Stimulated activated CD4-positive, alpha-beta T cell treated with anti-CD3 and anti-CD28 coated beads, Interleukin-1b, Interleukin-23, amount 100 ng/mL, for 4 hours (primary cell): Measurements from ENCODE around the gene LRFN2.

Experiments
- DNase-seq, 2 donors: peaks; one replicate each; pipeline ENCODE4 v3.0.0-alpha.2; 2020; ENCODE audit warnings: low read depth in 2 of 2

Gene LRFN2

GRCh38 chr6:40543776-40544175 lies 43.4 kb downstream of the LRFN2 start:
- no peak for DNase-seq

DNA sequence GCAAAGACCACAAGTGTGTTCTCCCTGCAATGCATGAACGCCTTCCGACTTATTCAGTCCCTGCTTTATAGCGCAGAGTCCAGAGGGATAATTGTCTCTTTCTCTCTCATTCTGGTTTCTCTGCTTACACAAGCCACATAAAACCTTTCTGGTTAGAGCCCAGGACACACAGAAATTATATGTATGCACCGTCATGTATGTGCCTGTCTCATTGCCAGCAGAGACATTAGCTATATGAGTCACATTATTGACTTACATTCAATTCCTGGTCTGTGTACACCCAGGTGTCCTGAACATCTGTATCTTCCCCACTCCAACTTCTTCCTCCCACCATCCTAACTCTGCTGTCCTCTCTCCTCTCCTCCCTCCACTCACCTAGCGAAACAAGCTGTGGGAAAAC lies 44.0 kb downstream of the LRFN2 start:
- DNase-seq: no peak

DNA sequence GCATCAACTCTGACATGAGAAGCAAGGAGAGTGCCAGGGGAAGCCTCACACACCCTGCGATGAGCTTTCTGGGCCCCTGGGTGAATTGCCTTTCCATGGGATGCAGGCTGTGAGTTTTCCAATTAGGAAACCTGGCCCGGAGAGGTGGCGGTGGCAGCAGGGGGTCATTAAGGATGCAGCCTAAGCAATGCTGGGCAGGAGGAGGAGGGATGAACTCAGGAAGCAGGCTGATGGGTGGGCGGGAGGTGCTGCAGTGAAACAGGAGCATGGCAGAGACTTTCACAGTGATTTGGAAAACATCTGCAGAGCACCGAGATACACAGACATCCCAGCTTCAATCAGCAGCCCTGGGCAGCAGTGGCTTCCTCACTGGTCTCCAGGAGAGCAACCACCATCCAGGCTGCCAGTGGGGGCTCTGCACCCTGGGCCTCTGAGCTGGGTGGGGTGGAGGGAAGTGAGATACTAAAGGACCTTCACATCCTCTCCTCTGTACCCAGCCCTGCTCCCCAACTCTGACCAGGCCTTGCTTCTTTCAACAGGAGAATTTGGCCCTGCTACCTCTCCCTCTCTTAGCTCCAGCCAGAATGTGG lies 44.9 kb downstream of the LRFN2 start:
- DNase-seq: no peak

DNA sequence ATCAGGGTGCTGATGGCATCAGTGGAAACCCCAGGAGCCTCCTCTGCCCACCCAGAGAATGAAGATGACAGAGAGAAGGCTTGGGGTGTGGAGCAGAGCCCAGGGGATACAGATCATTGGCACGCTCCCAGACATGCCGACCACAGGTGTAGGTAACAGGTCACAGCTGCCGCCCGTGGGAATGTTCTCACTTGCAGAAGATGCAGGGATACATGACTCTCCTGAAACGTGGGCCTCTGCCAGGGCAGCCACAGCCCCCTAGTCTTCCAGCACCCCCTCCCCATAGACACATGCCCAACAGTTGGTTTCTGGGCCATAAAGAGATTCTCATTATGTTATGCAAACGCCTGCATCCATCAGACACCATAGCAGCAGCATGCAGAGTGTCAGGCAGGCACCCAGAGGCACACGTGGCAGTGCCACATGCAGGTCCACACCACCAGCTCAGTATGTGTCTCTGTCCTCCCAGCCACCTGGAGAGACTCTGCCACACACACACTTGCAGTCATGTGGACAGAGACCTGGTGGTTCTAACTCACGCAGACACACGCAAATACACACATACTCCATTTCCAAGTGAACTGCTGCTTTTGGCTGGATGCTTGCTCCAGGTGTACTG lies 45.5 kb downstream of the LRFN2 start:
- DNase-seq: no peak

DNA sequence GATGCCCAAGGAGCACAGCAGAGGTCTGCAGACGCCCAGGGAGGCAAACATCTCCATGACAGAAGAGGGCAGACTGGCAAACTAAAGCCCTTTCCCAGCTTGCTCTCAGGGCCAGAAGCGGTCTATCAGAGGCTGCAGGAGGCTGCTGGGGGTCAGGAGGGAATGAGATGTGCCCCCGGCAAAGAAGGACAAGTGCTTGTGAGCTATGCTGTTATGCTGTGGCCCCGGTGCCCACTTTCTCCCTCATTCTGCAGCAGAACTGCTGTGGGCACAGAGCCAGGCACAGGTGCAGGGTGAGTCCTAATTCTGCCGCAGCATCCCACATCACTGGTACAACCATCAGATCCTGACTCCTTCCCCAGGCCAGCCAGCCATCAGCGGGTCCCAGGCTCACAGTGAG lies 46.4 kb downstream of the LRFN2 start:
- no peak for DNase-seq

DNA sequence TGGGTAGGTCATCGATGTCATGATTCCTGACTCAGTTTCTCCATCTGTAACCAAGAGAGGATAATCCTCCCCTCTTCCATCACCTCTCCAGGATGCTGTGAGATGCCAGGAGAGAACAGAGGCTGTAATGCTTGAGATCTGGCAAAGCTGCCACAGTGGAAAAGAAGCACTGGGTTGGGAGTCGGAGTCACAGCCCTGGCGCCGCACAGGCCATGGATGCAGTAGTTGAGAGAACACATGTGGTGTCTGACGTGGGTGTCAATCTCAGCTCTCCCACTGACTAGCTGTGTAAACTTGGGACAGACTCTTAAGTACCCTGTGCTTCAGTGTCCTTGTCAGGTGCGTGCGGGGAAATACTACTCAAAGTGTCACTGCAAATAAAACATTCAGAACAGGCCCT lies 47.3 kb downstream of the LRFN2 start:
- DNase-seq: no peak

DNA sequence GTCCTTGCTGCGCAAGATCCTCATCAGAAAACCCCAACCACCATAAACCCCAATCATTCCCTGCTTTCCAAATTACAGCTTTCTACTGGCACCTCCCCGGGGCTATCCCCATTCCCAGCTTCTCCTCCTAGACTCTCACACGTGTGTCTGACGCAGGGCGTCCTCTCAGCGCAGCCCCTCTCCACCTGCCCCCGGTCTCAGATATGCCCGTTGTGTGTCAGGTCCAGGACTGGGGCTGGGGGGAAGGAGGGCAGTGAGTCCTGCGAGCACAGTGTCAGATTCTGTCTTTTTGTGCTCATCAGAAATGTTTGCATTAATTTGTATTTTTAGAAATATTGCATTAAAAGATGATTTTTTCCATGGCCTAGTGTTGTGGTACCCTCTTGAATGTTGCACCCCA lies 48.6 kb downstream of the LRFN2 start:
- no peak for DNase-seq

DNA sequence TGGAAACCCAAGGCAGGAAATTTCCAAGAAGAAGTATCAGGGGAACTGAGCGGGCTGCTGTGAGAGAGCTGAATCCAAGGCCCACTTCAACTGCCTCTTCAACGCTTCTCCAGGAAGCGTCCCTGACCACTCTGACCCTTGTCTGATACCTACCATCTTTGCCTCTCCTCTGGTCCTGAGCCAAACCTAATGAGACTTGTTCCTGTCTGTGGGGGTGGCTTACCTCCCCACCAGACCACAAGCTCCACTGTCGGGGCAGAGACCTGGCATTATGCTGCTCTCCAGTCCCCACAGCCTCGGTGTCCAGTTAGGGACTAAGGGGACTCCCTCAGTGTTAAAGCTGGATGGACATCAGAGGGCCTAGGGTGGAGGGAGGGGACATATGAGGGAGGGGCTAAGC lies 49.7 kb downstream of the LRFN2 start:
- no peak for DNase-seq

DNA sequence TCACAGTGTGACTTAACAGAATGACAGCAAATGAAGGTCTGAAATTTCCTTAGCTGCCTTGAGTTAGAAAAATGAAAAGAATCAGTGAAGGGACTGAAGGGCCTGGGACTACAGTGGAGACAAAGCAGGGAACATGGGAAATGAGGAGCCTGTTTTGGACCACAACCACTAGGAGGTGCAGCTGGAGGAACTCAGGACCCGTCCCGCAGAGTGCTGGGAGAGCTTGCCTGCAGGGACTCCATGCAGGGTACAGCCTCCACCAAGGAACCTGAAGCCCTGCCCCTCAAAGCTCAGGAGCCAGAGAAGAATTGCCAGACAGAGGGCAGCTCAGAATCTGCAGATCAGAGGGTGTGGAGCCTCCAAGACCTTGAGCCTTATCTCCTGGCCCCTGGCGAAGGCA lies 50.7 kb downstream of the LRFN2 start:
- DNase-seq: no peak

DNA sequence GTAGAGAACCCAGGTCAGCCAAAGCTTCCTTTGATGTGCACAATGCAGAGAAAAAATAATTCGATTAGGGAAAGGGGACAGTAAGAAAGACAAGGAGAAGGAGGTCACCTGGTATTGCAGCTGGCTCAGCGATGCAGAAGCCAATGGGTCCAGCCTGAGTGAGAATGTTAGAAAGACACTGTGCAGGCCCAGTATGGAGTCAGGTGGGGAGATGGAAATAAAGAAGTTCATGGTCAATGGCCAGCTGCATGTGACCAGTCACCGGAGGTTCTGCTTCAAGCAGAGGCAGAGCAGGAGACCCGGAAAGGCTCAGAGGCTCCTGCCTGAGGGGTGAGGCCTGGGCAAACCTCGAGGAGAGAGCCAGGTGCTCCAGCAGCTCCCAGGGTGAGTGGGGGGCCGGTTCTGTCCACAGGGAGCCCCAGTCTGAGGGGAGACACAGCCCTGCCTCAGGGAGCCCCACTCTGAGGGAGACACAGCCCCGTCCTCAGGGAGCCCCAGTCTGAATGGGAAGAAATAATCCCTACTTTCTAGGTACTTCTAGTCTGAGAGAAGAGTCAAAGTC lies 51.3 kb downstream of the LRFN2 start:
- no peak for DNase-seq

- no peak for DNase-seq
Observed at GRCh38 chr6:40535110-40535818, 51.9 kb downstream of the LRFN2 start.

GRCh38 chr6:40532349-40533000 lies 54.7 kb downstream of the LRFN2 start:
- DNase-seq: no peak

DNA sequence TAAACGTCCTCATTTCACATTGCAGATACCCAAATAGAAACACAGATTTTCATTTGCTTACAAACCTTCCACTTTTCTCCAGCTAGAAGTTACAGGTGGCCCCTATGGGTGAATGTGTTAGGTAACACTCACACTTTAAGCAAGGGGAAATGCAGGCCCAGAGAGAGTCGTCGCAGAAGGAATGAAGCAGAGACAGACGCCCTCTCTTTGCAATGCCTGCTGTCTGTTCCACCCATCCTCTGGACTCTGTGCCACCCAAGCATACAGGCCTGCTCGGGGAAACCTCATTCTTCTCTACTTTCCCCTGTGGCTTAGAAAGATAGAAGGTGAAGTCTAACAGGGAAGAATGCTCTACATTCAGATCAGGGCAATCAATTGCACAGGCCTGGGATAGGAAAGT lies 57.2 kb downstream of the LRFN2 start:
- no peak for DNase-seq

DNA sequence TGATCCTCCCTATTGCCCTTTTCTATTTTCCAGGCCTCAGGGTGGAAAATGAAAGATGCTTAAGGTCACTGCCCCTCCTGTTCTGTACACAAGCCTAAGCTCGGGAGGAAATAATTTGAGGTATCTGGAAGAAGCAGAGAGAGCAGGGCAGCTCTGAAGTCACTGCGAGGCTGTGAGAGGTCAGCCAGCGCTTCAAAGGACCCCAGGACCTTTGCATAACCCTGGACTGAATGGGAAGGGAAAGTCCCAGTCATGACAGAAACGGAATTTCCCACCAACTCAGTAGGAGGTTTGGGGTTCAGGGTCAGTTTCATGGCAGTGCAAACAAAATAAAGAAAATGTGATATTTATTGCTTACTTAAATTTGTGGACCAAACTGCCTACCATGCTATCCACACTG lies 58.1 kb downstream of the LRFN2 start:
- no peak for DNase-seq

GRCh38 chr6:40528051-40528450 lies 59.1 kb downstream of the LRFN2 start:
- no peak for DNase-seq

DNA sequence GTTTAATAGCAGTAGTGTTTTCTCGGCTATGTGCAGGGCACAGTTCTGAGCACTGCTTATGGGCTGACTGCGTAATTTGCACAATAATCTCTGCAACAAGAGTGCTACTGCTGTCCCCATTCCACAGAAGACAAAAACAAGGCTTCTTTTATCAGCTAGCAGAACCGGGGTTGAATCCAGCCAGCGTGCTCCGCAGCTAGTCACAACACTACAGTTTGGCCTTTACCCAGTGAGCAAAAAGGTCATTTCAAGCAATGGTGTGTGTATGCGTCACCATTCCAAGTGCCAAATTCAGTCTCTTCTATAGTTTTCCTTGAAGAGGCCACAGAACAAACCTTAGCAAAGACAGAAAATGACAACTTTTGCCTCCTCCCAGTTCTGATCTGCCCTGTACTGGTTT lies 61.1 kb downstream of the LRFN2 start:
- DNase-seq: no peak

DNA sequence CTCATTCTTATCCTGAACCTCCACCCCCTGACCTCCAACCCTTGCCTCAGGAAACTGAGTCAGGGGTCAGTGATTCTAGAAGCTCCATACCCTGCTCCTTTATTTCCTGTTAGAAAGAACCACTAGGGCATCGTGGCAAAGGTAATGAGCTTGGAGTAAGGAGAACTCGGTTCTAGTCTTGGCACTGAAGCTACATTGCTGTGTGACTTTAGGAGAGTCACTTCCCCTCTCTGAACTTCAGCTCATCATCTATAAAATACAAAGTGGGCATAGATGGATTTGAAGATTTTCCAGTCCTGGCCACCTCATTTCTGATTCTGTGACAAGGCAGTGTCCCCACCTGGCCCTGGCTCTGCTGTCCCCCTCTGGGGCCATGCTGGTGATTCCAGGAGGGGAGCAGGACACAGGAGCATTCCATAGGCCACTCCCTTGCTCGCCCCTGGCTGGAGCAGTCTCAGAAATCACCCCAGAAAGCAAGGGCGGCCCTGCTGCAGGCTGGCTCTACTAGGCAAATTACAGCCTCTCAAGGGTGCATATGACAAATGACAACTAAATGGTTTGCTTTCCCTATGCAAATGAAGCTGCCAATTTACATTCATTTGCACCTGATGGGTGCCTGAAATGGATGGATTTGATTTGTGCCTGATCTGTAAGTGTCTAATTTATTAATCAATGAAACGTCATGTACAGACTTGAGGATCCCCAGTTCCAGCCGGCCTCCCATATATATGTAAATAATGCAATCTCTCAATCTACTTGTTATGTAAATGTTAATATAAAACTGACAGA lies 62.2 kb downstream of the LRFN2 start:
- no peak for DNase-seq

- DNase-seq: no peak
Observed at GRCh38 chr6:40523505-40524172, 63.5 kb downstream of the LRFN2 start.

GRCh38 chr6:40521496-40521895 lies 65.7 kb downstream of the LRFN2 start:
- no peak for DNase-seq

DNA sequence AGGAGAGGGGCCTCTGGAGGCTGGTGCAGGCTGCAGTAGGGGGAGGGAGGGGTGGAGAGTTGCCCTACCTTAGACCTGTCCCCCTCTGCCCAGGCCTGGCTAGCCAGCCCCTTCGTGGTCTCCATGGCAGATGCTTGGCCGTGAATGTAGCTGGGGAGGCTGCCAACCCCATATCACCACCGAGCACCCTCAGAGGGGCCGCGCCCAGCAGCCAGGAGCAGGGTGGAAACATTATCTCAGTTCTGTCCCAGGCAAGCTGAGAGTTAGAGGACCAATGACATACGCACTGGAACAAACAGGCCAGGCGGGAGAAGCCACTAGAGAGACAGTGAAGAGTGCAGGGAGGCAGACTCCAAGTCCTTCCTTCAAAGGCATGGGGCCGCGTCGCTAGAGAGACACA lies 66.5 kb downstream of the LRFN2 start:
- DNase-seq: no peak

GRCh38 chr6:40520084-40520483 lies 67.1 kb downstream of the LRFN2 start:
- no peak for DNase-seq
